ENCODE data around the gene OLFML2B. TPM values are rescaled to one million over a fixed set of nuclear protein-coding genes. Genes with fewer than 3 reads are reported as not detected.

The OLFML2B gene
- total and polyA plus RNA-seq, 5 donors, result 1.8 to 8.9 (median 3.0) TPM

DNA sequence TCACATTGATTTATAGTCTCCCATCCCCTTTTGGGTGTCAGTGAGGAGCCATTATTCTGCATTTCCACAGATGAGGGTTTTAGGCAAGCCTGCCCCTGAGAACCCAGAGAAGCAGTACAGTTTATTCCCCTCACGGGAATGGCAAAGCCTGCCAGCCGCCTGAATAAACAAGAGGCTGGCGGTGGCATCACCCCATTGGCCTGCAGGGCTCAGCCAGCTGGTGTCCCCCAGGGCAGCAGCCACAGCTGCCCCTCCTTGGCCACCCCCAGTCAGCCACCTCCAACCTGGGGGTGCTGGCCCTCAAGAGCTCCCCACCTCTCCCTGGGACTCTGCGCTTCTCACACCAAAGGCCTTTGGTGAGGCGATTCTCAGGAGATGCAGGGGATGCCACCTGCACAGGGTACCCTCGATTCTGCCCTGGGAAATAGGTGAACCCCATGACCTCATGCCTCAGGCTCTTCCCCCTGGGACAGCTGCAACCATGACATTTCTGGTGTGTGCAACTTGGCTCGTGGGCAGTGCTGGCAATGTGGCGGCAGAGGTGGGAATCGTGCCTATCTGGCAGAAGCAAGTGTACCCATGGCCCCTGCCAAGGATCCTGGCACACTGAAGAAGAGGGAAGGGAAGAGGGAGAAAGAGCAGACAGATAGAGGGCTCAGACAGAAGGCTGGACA lies 14.0 kb downstream of the OLFML2B start:
- Histone ChIP-seq H3K4me1 (ENCODE audit: control insufficient read depth, insufficient read depth, low read length) (peaks cover 20% of the 10 kb centered on the region), H3K4me3 (ENCODE audit: low read length) (no peak overlapping the region), H3K9me3 (ENCODE audit: control insufficient read depth, low read length) (no peaks in the 10 kb centered on the region), H3K27me3 (ENCODE audit: control insufficient read depth, insufficient read depth) (no peaks in the 10 kb centered on the region), H3K27ac (ENCODE audit: low read length) (no peak overlapping the region)
- WGBS, result 64% methylated on average over 9 of the region's 9 CpGs
- peak; percentile 32 to 59 for ATAC-seq
- intact Hi-C loops (cut with DNase I), result no loop called here
- peak in 1 of 3 donors; percentile 64 for DNase-seq

DNA sequence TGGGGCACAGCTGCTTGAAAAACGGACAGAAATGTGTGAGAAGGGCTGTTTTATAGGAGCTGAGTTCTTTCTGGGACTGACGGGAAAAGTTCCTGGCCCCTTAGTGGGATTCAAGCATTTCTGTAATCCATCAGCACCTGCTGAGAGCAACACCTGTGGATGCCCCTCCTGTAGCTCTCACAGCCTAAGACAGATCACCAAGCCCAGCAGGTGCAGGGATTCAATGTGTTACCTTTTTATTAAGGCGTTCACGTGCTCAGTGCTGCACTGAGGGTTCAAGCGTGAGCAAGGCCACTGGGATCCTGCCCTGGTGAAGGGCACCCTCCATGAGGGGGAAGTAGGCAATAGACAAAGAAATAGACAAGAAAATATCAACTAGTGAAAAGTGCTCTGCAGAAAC lies 14.9 kb downstream of the OLFML2B start:
- DNase-seq (no peak), ATAC-seq (no peak)
- intact Hi-C loops (cut with DNase I), result no loop called here
- no peaks in the 10 kb centered on the region for H3K9me3 ChIP-seq (ENCODE audit: control insufficient read depth, low read length)
- H3K4me3 ChIP-seq (ENCODE audit: low read length), result no peak overlapping the region
- no peak overlapping the region for H3K27ac ChIP-seq (ENCODE audit: low read length)
- 86% methylated on average over 5 of the region's 5 CpGs for WGBS
- peaks cover 20% of the 10 kb centered on the region for H3K4me1 ChIP-seq (ENCODE audit: control insufficient read depth, insufficient read depth, low read length)
- H3K27me3 ChIP-seq (ENCODE audit: control insufficient read depth, insufficient read depth), result no peaks in the 10 kb centered on the region

GRCh38 chr1:162007466-162007865 lies 16.2 kb downstream of the OLFML2B start:
- DNase-seq, result no peak
- WGBS, result 65% methylated on average over 3 of the region's 3 CpGs
- intact Hi-C loops (cut with DNase I), result no loop called here
- Histone ChIP-seq H3K27me3 (ENCODE audit: control insufficient read depth, insufficient read depth) (no peaks in the 10 kb centered on the region), H3K27ac (ENCODE audit: low read length) (peak overlapping the region; percentile 7), H3K9me3 (ENCODE audit: control insufficient read depth, low read length) (no peaks in the 10 kb centered on the region), H3K4me1 (ENCODE audit: control insufficient read depth, insufficient read depth, low read length) (peaks cover 19% of the 10 kb centered on the region), H3K4me3 (ENCODE audit: low read length) (no peak overlapping the region)
- no peak for ATAC-seq

- DNase-seq, result no peak
- 71% methylated on average over 6 of the region's 6 CpGs for WGBS
- Histone ChIP-seq H3K4me3 (ENCODE audit: low read length) (no peak overlapping the region), H3K27me3 (ENCODE audit: control insufficient read depth, insufficient read depth) (no peaks in the 10 kb centered on the region), H3K27ac (ENCODE audit: low read length) (no peak overlapping the region), H3K9me3 (ENCODE audit: control insufficient read depth, low read length) (no peaks in the 10 kb centered on the region), H3K4me1 (ENCODE audit: control insufficient read depth, insufficient read depth, low read length) (peaks cover 12% of the 10 kb centered on the region)
- intact Hi-C loops (cut with DNase I), result no loop called here
- ATAC-seq, result no peak
These were observed 17.6 kb downstream of the OLFML2B start for GRCh38 chr1:162006081-162006480.

GRCh38 chr1:162004441-162004950 lies 19.2 kb downstream of the OLFML2B start:
- intact Hi-C loops (cut with DNase I), result no loop called here
- H3K4me3 ChIP-seq (ENCODE audit: low read length), result no peak overlapping the region
- no peak for ATAC-seq
- H3K9me3 ChIP-seq (ENCODE audit: control insufficient read depth, low read length), result no peaks in the 10 kb centered on the region
- H3K4me1 ChIP-seq (ENCODE audit: control insufficient read depth, insufficient read depth, low read length), result peaks cover under 1% of the 10 kb centered on the region
- DNase-seq, result no peak
- H3K27me3 ChIP-seq (ENCODE audit: control insufficient read depth, insufficient read depth), result no peaks in the 10 kb centered on the region
- 90% methylated on average over 3 of the region's 3 CpGs for WGBS
- peak overlapping the region; percentile 7 for H3K27ac ChIP-seq (ENCODE audit: low read length)

DNA sequence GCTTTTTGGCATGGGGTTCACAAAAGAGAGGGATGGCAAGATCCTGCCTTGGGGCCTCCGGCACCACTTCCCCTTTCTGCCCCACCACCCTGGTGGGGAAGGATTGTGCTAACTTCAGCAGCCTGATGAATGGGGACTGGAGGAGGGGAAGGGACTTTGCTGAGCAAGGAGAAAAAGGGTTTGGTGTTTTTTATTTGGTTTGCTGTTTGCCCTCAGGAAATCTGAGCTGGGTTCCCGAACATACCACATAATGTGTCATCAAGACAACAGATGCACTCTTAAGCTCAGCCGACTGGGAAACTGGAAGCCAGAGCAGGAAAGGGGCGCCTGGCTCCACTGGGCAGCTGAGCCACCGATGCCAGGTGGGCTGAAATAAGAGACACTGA lies 19.8 kb downstream of the OLFML2B start:
- Histone ChIP-seq H3K27ac (ENCODE audit: low read length) (no peak overlapping the region), H3K4me3 (ENCODE audit: low read length) (no peak overlapping the region), H3K4me1 (ENCODE audit: control insufficient read depth, insufficient read depth, low read length) (no peaks in the 10 kb centered on the region), H3K9me3 (ENCODE audit: control insufficient read depth, low read length) (no peaks in the 10 kb centered on the region), H3K27me3 (ENCODE audit: control insufficient read depth, insufficient read depth) (no peaks in the 10 kb centered on the region)
- DNase-seq (peak; percentile 39 to 74 (median 67)), ATAC-seq (peak; percentile 49 to 68)
- intact Hi-C loops (cut with DNase I), result no loop called here
- WGBS, result 66% methylated on average over 5 of the region's 5 CpGs

DNA sequence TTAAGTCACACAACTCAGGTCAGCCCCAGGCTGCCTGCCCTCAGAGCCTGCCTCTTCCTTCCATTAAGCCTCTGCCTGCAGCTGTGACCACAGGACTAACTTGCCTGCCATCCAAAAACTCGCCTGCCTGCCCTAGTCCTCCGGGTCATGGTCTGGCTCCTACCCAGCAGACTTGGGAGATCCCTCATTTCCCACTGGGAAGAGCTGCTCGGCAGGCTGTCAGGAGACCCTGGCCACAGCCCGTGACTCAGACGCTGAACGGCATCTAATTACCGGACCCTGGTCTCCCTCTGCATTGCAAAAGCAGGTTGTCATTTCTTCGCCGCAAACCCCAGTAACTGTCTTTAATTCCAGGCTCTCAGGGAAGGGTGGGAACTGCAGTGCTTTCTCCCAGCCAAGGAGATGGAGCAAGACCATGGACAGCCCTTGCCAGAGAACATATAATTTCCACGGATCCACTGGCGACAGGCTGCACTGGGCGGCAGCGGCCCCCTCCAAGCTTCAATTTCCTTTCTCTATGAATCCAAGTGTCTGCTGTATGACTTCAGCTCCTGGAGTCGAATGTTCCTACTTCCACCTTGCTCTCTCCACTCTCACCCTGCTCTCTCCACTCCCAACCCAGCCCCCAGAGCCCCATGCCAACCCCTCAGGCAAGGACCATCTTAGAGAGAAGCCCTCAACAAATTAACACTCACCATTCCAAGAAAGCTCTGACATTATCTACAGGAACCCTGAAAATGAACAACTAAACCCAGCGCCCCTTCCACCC lies 20.4 kb downstream of the OLFML2B start:
- H3K27me3 ChIP-seq (ENCODE audit: control insufficient read depth, insufficient read depth), result no peaks in the 10 kb centered on the region
- 64% methylated on average over 15 of the region's 15 CpGs for WGBS
- ATAC-seq, result peak; percentile 65 to 77
- H3K9me3 ChIP-seq (ENCODE audit: control insufficient read depth, low read length), result no peaks in the 10 kb centered on the region
- H3K4me1 ChIP-seq (ENCODE audit: control insufficient read depth, insufficient read depth, low read length), result no peaks in the 10 kb centered on the region
- H3K27ac ChIP-seq (ENCODE audit: low read length), result peak overlapping the region; percentile 60
- no peak overlapping the region for H3K4me3 ChIP-seq (ENCODE audit: low read length)
- peak; percentile 68 to 79 (median 75) for DNase-seq
- intact Hi-C loops (cut with DNase I), result no loop called here

GRCh38 chr1:162000053-162000420 lies 23.6 kb downstream of the OLFML2B start:
- no peaks in the 10 kb centered on the region for H3K4me1 ChIP-seq (ENCODE audit: control insufficient read depth, insufficient read depth, low read length)
- ATAC-seq, result no peak
- H3K27me3 ChIP-seq (ENCODE audit: control insufficient read depth, insufficient read depth), result no peaks in the 10 kb centered on the region
- intact Hi-C loops (cut with DNase I), result no loop called here
- no peak overlapping the region for H3K4me3 ChIP-seq (ENCODE audit: low read length)
- 94% methylated on average over 11 of the region's 11 CpGs for WGBS
- no peak for DNase-seq
- H3K9me3 ChIP-seq (ENCODE audit: control insufficient read depth, low read length), result no peaks in the 10 kb centered on the region
- no peak overlapping the region for H3K27ac ChIP-seq (ENCODE audit: low read length)

DNA sequence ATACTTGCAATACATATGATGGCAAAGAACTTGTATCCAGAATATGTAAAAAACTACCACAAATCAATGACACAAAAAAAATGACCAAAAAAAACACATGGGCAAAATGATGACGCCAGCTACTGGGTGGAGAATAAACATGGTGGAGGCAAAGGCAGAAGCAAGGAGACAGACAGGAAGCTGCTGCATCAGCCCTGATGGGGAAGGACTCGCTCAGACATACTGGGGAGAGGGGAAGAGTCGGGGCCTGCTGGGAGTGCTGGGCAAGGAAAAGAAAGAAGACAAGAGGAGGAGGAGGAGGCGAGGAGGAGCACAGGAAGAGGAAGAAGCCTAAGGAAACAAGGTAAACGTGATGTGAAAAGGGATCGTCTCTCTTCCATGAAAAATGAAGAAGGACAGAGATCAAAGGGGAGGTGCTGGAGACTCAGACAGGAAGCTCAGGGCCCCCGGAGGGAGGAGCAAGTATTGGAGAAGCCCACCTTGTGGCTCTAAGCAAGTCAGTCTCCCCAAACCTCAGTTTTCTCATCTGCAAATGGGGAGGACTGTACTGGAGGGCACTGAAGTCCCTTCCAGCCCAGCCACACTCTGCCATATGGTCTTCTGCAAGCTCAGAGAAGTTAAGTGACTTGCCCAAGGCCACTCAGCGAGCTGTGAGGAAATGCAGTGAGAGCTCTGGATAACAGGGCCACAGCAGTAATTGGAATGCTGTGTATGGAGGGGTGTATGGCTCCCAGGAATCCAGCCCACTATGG lies 24.2 kb downstream of the OLFML2B start:
- intact Hi-C loops (cut with DNase I), result no loop called here
- no peaks in the 10 kb centered on the region for H3K27me3 ChIP-seq (ENCODE audit: control insufficient read depth, insufficient read depth)
- 65% methylated on average over 8 of the region's 8 CpGs for WGBS
- H3K4me1 ChIP-seq (ENCODE audit: control insufficient read depth, insufficient read depth, low read length), result no peaks in the 10 kb centered on the region
- no peak overlapping the region for H3K27ac ChIP-seq (ENCODE audit: low read length)
- no peak overlapping the region for H3K4me3 ChIP-seq (ENCODE audit: low read length)
- H3K9me3 ChIP-seq (ENCODE audit: control insufficient read depth, low read length), result no peaks in the 10 kb centered on the region
- DNase-seq (no peak), ATAC-seq (no peak)

- 87% methylated on average over 5 of the region's 5 CpGs for WGBS
- H3K27ac ChIP-seq (ENCODE audit: low read length), result no peak overlapping the region
- no peaks in the 10 kb centered on the region for H3K9me3 ChIP-seq (ENCODE audit: control insufficient read depth, low read length)
- DNase-seq (no peak), ATAC-seq (no peak)
- H3K4me1 ChIP-seq (ENCODE audit: control insufficient read depth, insufficient read depth, low read length), result no peaks in the 10 kb centered on the region
- no peaks in the 10 kb centered on the region for H3K27me3 ChIP-seq (ENCODE audit: control insufficient read depth, insufficient read depth)
- H3K4me3 ChIP-seq (ENCODE audit: low read length), result no peak overlapping the region
- intact Hi-C loops (cut with DNase I), result no loop called here
These were observed 24.9 kb downstream of the OLFML2B start for GRCh38 chr1:161998811-161999210.

GRCh38 chr1:161997152-161997551 lies 26.5 kb downstream of the OLFML2B start:
- Histone ChIP-seq H3K4me1 (ENCODE audit: control insufficient read depth, insufficient read depth, low read length) (no peaks in the 10 kb centered on the region), H3K9me3 (ENCODE audit: control insufficient read depth, low read length) (no peaks in the 10 kb centered on the region), H3K4me3 (ENCODE audit: low read length) (no peak overlapping the region), H3K27me3 (ENCODE audit: control insufficient read depth, insufficient read depth) (no peaks in the 10 kb centered on the region), H3K27ac (ENCODE audit: low read length) (no peak overlapping the region)
- no peak for ATAC-seq
- intact Hi-C loops (cut with DNase I), result no loop called here
- no peak for DNase-seq
- 96% methylated on average over 1 of the region's 1 CpG for WGBS

Measured in right cardiac atrium (tissue), 5 donors.